NCI-H1105 (cell line): Measurements from ENCODE around the gene PCGF5.
"Not testable (repeated sequence)": the region's sequence is repeated elsewhere in the genome, so short reads cannot be mapped to it uniquely, and the experiment has no call there.

Experiments
- DNase-seq: peaks from one replicate; lab custom pipeline; 2025; lab: John Stamatoyannopoulos, UW

The PCGF5 gene

GRCh38 chr10:91210014-91210413, 10.4 kb upstream of the PCGF5 start:
- peak; percentile 55 for DNase-seq

DNA sequence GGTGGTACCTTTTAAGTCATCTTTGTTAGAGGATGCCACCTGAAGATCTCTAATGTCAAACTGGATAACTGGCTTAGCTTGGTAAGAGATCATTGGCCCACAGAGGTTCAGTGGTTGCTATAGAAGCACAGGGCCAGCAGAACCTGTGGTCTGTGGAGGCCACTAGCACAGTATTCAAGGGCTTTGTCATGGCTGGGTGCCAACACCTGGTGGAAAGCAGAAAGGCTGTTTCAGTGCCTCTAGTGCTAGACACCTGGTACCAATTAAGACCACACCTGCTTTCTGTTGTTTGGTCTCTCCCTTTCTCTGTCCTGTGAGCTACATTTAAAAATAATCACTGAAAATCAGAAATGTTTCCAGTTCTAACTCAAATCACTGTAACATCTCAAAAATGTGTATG, 10.0 kb upstream of the PCGF5 start:
- DNase-seq, result peak; percentile 87

- DNase-seq, result no peak
Observed at GRCh38 chr10:91211675-91212074, 8.8 kb upstream of the PCGF5 start.

DNA sequence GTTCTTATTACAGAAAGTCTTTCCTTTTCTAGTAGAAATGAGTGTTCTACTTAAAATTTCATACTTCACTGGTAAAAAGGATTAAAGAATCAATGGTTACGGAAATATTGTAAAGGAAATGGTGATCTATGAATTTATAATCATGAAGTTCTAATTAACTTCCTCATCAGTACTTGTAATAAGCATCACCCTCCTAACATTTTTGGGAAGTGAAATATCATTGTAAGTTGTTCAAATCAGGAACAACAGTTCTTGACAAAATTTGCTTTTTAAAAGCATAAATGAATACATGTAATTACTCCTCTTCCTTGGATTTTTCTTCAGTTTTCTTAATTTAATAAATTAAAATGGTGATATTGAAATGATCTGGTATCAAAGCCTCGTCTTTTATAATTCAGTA, 5.6 kb upstream of the PCGF5 start:
- no peak for DNase-seq

DNA sequence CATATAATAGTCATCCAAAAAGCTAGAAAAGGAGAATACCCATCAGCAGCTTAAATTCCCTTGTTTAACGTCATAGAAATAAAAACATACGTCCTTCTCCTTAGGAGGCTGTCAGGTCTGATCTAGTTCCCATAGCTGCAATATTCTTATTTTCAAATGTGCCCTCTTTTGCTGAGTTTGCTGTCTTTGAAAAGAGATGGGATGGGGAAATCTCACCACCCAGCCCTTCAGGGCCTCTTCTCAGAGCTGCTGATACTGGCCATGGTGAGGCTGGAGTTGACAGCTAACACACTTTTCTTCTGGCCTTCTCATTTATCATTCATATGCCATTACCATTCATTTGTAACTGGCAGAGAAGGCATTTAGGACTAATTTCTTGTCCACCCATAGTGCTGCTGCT, 5.1 kb upstream of the PCGF5 start:
- DNase-seq, result no peak

- no peak for DNase-seq
Observed at GRCh38 chr10:91219371-91220193, 881 bp upstream of the PCGF5 start.

GRCh38 chr10:91220954-91221675, 652 bp downstream of the PCGF5 start:
- DNase-seq, result no peak

GRCh38 chr10:91226093-91226492, 5.6 kb downstream of the PCGF5 start:
- DNase-seq, result no peak

DNA sequence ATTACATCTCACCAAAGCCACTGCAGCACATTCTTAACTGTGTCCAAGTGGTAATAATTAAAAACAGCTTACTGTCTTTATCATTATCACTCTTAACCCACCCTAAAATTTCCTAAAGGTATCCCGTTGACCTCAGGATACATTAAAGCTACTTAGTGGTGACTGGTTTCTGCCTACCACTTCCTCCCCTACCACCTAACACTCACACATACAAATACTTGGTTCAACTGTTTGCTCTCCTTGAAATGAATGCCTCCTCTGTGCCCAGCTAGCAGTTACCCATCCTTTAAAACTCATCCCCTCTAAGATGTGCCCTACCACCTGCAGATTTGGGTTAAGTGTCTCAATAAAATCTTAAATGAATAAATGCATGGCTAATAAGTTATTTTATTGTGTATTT, 7.1 kb downstream of the PCGF5 start:
- DNase-seq, result no peak

DNA sequence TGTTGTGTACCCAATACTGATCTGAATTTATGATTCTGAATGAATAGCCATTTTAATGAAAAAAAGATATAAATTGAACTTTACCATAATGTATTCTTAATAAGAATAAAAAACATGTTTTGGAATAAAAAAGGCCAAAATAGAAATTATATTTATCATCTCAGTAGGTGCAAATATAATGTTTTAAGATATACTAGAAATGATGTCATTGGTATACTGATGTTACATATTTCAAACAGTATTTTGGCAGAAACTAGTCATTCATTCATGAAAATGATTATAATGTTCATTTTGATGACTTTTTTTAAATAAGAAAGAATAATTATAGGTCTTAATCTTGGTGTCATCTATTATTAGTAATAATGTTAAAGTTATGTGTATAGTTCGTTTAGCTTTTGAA, 9.2 kb downstream of the PCGF5 start:
- no peak for DNase-seq

GRCh38 chr10:91238191-91238590, 17.7 kb downstream of the PCGF5 start:
- no peak for DNase-seq

DNA sequence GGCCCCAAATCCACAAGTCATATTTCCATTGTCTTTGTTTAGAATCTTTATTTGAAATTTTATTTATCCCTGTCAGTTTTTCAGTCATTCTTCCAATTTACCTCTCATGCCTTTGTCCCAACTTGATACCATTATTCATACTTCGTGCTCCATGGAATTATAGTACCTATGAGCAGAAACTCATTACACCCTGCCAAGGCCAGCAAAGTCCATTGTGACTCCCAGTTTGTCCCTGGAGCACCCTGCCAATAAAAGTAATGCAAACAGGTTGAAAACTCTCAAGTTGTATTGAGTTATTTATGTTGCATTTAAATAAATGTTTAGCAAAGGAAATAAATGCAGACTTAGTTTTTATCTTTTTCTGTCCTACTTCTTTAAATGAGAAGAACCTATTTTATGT, 19.3 kb downstream of the PCGF5 start:
- no peak for DNase-seq

DNA sequence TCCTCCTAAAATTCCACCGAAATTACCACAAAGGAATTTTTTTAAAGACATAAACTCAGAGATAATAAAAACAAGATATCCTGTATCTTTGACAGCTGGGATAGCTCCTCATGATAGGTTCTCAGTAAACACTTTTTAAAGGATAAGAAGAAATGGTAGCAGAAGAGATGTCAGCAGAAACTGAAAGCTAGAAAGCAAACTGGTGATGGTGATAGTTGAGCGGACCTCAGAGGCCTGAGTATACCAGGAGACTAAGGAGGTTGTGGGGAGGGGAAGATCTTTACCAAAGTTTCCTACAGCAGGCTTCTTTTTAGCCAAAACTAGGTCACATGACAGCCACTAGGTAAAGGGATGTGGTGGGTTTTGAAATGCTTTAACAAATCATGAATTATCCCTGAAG, 22.5 kb downstream of the PCGF5 start:
- DNase-seq, result no peak

DNA sequence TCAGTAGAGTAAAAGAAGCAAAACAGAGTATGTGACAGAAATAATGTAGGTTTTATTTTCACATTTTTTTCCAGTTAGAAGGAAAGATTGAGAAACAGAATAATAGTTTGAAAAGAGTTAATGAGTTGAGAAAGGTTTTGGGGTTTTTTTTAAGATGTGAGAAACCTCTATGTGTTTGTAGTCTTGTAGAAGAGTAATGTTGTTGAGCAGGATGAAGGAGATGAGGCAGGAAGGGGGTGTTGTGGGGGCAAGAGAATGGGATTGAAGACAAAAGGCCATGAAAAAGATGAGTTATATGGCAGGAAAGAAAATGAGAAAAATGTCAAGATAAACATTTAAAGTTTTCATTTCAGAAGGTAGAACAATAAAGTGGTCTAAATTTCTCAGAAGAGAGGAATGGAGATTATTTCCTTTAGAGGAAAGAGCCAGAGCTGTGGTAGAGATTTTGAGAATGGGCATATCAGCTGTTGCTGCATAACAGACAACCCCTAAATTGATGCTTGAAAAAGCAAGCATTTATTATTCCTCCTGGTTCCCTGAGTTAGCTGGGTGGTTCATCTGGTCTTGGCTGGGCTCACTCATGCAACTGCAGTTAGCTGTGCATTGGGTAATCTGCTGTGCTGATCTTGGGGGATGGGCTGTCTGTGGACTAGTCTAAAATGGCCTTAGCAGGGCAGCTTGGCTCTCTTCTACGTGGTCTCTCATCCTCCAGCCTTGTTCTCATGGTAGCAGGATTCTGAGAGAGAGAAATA, 27.1 kb downstream of the PCGF5 start:
- DNase-seq, result no peak

- no peak for DNase-seq
Observed at GRCh38 chr10:91249700-91250099, 29.2 kb downstream of the PCGF5 start.

DNA sequence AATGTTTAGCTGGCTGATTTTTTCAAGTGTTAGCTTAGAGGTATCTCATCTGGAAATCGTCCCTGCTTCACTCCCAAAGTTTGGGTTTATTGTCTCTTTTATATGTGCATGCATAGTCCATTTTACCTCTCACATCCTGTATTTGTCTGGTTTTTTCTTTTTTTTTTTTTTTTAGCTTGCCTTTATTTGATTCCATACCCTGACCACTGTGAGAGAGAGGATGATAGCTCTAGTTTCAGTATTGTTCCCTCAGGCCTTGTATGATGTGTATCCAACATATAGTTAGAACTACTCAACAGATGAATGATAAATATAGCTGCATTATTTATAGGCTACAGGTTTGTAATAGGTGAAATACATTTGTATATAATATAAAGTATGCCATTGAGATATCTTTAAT, 29.9 kb downstream of the PCGF5 start:
- DNase-seq, result no peak

GRCh38 chr10:91251430-91252056, 31.1 kb downstream of the PCGF5 start:
- peak; percentile 15 for DNase-seq

GRCh38 chr10:91253300-91253699, 32.8 kb downstream of the PCGF5 start:
- DNase-seq, result no peak

DNA sequence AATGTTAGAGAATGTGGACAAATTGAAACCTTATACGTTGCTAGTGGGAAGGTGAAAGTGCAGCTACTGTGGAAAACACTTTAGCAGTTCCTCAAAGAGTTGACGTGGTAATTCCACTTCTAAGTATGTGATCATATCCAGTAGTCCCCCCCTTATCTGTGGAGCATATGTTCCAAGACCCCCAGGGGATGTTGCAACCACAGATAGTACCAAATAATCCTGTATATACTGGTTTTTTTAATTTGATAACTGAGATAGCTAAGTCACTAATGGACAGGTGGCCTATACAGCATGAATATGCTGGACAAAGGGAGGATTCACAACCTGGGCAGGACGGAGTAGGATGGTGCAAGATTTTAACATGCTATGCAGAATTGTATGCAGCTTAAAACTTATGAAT, 36.8 kb downstream of the PCGF5 start:
- DNase-seq, result no peak

DNA sequence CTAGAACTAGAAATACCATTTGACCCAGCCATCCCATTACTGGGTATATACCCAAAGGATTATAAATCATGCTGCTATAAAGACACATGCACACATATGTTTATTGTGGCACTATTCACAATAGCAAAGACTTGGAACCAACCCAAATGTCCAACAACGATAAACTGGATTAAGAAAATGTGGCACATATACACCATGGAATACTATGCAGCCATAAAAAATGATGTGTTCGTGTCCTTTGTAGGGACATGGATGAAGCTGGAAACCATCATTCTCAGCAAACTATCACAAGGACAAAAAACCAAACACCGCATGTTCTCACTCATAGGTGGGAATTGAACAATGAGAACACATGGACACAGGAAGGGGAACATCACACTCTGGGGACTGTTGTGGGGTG, 40.0 kb downstream of the PCGF5 start:
- DNase-seq, result not testable (repeated sequence)

GRCh38 chr10:91271886-91272285, 51.4 kb downstream of the PCGF5 start:
- DNase-seq, result no peak

DNA sequence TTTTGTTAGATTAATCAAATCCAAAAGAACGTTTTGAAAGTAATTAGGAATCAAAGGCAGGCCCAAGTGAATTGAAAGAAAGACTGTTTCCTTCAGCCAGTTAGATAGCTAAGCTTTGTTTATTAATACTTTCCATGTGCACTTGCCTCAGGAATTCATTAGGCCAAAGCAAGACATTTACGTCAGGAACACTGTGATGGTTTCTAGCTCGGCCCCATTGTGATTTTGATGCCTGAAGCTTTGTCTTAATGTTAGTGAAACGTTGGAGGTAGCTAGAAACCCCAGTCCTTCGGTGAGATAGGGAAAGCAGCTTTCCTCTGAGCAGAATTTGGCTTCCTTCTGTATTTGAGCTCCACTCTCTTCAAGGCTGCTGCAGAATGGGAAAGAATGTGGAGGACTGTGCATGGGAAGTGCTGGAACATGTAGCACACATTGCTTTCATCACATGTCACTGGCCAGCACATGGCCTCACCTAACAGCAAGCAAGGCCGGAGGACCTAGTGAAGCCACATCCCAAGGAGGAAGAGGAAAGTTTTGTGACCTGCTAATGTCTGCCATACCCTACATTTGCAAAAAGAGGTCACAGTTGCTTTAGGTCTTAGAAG, 64.1 kb downstream of the PCGF5 start:
- DNase-seq, result no peak
